Panc1 (cell line): ENCODE results near the gene CACNA2D3.

ENCODE experiments used
- POLR2AphosphoS5 ChIP-seq: IDR thresholded peaks from 2 replicates; pipeline ENCODE4 v1.6.1; 2012; ENCODE audit warnings: mild to moderate bottlenecking, low read depth, low read length, moderate library complexity
- SIN3A ChIP-seq: IDR thresholded peaks from 2 replicates; pipeline ENCODE4 v1.6.1; 2012; ENCODE audit warnings: low read depth, mild to moderate bottlenecking, low read length, moderate library complexity, borderline replicate concordance; ENCODE audit not compliant: insufficient read depth
- TCF7L2 ChIP-seq: IDR thresholded peaks from 2 replicates; pipeline ENCODE4 v1.6.1; 2011; ENCODE audit warnings: mild to moderate bottlenecking, low read depth, low read length, inconsistent platforms
- TF ChIP-seq, protein P1 (sequence below), 2 experiments: IDR thresholded peaks; 2 replicates each; pipeline ENCODE4 v1.6.1; 2011 to 2012; ENCODE audit warnings: low read depth in 2 of 2, control low read depth in 1 of 2, low read length in 1 of 2, mild to moderate bottlenecking in 1 of 2, moderate library complexity in 1 of 2; ENCODE audit not compliant: insufficient read depth in 1 of 2
- TF ChIP-seq, protein P2 (sequence below): fragments of 450-650 bp; IDR thresholded peaks from 2 replicates; pipeline ENCODE4 v1.5.1; 2017; ENCODE audit warnings: mild to moderate bottlenecking

DNA sequence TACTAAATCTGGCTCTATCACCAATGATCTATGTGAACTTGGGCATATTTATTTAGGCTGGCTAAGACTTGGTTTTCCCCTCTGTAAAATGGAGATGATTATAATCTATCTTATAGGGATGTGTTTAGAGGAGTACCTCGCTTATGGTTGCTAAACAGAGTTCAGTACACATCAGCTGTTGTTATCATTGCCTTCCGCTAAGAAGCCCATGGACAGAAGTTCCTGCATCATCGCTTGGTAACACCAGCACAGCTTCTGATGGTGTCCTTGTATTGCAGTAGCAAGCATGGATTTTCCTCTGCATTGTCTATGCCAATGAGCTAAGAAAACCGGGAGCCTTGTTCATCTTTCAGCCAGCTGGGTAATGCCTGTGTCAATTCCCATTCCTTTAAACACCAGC, 878.6 kb downstream of the CACNA2D3 start:
- TF ChIP-seq, protein P1, sequence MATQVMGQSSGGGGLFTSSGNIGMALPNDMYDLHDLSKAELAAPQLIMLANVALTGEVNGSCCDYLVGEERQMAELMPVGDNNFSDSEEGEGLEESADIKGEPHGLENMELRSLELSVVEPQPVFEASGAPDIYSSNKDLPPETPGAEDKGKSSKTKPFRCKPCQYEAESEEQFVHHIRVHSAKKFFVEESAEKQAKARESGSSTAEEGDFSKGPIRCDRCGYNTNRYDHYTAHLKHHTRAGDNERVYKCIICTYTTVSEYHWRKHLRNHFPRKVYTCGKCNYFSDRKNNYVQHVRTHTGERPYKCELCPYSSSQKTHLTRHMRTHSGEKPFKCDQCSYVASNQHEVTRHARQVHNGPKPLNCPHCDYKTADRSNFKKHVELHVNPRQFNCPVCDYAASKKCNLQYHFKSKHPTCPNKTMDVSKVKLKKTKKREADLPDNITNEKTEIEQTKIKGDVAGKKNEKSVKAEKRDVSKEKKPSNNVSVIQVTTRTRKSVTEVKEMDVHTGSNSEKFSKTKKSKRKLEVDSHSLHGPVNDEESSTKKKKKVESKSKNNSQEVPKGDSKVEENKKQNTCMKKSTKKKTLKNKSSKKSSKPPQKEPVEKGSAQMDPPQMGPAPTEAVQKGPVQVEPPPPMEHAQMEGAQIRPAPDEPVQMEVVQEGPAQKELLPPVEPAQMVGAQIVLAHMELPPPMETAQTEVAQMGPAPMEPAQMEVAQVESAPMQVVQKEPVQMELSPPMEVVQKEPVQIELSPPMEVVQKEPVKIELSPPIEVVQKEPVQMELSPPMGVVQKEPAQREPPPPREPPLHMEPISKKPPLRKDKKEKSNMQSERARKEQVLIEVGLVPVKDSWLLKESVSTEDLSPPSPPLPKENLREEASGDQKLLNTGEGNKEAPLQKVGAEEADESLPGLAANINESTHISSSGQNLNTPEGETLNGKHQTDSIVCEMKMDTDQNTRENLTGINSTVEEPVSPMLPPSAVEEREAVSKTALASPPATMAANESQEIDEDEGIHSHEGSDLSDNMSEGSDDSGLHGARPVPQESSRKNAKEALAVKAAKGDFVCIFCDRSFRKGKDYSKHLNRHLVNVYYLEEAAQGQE (IDR thresholded peaks at IDR 0.05; ENCODE audit: insufficient read depth in 1 of 2, low read depth in 2 of 2, low read length in 1 of 2), result no peak
- TF ChIP-seq, protein P2, sequence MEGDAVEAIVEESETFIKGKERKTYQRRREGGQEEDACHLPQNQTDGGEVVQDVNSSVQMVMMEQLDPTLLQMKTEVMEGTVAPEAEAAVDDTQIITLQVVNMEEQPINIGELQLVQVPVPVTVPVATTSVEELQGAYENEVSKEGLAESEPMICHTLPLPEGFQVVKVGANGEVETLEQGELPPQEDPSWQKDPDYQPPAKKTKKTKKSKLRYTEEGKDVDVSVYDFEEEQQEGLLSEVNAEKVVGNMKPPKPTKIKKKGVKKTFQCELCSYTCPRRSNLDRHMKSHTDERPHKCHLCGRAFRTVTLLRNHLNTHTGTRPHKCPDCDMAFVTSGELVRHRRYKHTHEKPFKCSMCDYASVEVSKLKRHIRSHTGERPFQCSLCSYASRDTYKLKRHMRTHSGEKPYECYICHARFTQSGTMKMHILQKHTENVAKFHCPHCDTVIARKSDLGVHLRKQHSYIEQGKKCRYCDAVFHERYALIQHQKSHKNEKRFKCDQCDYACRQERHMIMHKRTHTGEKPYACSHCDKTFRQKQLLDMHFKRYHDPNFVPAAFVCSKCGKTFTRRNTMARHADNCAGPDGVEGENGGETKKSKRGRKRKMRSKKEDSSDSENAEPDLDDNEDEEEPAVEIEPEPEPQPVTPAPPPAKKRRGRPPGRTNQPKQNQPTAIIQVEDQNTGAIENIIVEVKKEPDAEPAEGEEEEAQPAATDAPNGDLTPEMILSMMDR, result no peak
- TF ChIP-seq POLR2AphosphoS5, result no peak
- no peak for TF ChIP-seq TCF7L2
- no peak for TF ChIP-seq SIN3A
